ENCODE measurements around the gene MAP7D1.

DNA sequence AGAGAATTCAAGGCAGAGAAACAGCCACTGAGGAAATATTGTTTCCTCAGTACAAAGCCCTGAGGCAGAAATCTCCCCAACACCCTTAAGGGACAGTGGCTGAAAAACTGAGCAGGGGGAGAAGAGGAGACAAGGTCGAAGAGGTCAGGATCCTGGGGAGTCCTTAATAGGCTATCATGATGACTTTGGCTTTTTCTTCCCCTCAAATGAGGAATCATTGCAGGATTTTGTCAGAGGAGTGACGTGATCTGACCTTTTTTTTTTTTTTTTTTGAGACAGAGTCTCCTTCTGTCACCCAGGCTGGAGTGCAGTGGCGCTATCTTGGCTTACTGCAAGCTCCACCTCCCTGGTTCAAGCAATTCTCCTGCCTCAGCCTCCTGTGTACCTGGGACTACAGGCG lies 10.2 kb downstream of the MAP7D1 start:
- TF ChIP-seq, protein P1, sequence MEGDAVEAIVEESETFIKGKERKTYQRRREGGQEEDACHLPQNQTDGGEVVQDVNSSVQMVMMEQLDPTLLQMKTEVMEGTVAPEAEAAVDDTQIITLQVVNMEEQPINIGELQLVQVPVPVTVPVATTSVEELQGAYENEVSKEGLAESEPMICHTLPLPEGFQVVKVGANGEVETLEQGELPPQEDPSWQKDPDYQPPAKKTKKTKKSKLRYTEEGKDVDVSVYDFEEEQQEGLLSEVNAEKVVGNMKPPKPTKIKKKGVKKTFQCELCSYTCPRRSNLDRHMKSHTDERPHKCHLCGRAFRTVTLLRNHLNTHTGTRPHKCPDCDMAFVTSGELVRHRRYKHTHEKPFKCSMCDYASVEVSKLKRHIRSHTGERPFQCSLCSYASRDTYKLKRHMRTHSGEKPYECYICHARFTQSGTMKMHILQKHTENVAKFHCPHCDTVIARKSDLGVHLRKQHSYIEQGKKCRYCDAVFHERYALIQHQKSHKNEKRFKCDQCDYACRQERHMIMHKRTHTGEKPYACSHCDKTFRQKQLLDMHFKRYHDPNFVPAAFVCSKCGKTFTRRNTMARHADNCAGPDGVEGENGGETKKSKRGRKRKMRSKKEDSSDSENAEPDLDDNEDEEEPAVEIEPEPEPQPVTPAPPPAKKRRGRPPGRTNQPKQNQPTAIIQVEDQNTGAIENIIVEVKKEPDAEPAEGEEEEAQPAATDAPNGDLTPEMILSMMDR (IDR thresholded peaks at IDR 0.05), result no peak
- TF ChIP-seq POLR2AphosphoS5 (IDR thresholded peaks at IDR 0.05; ENCODE audit: insufficient read depth in 1 of 2, low read depth in 1 of 2), result no peak
